HT1080 (cell line): ENCODE measurements around the gene TERF2IP. TPM values are rescaled to one million over a fixed set of nuclear protein-coding genes. Genes with fewer than 3 reads are reported as not detected.
A peak's percentile ranks its signal among the peaks of the same experiment; 100 is the strongest.

Experiments used
- DNase-seq: peaks from one replicate; pipeline ENCODE4 v3.0.0-alpha.2; 2015; ENCODE audit warnings: low read depth
- polyA plus RNA-seq, 2 experiments: library from polyadenylated mRNA; depleted of rRNA; stranded (reverse); fragments of >200 nt; gene quantifications; 2 replicates each; pipeline ENCODE4 v1.2.3, GENCODE V29; 2015
- total RNA-seq: library from RNA; depleted of rRNA; stranded (reverse); fragments of >200 nt; shearing (Covaris generic); gene quantifications from 2 replicates; pipeline ENCODE4 v1.2.3, GENCODE V29; 2014; rRNA removed

TERF2IP gene
- total RNA-seq: 38.6 and 46.8 TPM in 2 replicates
- polyA plus RNA-seq (2015; cell fraction: cytosol; rRNA removed): 61.6 and 67.9 TPM in 2 replicates
- 64.0 and 64.2 TPM in 2 replicates for polyA plus RNA-seq (2015; cell fraction: nucleus; rRNA removed)

- DNase-seq: peak; percentile 95
These were observed at the start of gene TERF2IP, which contains the start of gene KARS1 for GRCh38 chr16:75647492-75648264. Gene TERF2IP (plus strand): TSS chr16:75647773. CDS start chr16:75647883, 110 bp downstream. Gene KARS1 (minus strand): TSS chr16:75647665. CDS start chr16:75647639, 26 bp downstream.

- no peak for DNase-seq
These were observed 47.9 kb upstream of the TERF2IP start for GRCh38 chr16:75599452-75600277.

GRCh38 chr16:75603241-75603640 is 44.3 kb upstream of the TERF2IP start:
- no peak for DNase-seq

- no peak for DNase-seq
These were observed 41.1 kb upstream of the TERF2IP start for GRCh38 chr16:75606507-75606906.

GRCh38 chr16:75614066-75614897 is 33.3 kb upstream of the TERF2IP start:
- DNase-seq: peak; percentile 32

- no peak for DNase-seq
These were observed 32.0 kb upstream of the TERF2IP start for GRCh38 chr16:75615619-75616018.

DNA sequence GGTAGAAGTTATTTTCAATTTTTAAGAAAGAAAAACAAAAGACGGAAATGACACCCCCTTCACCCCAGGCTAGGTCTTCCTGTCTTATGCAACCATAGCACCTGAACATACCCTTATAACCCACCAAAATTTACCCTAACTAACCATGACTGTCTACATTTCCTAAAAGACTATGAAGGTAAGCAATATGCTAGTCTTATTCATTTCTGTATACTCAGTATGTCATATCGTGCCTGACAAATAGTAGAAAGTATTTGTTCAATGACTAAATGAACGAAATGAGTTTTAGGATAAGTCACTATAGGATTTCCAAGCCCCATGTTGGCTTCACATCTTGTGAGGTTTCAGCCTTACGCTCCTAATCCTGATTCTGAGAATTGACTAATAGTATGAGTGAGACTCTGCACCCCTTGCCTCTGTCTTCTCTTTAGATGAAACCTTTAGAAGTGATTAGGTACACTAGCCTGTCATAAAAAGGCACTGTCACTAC is 31.0 kb upstream of the TERF2IP start:
- DNase-seq: no peak

DNA sequence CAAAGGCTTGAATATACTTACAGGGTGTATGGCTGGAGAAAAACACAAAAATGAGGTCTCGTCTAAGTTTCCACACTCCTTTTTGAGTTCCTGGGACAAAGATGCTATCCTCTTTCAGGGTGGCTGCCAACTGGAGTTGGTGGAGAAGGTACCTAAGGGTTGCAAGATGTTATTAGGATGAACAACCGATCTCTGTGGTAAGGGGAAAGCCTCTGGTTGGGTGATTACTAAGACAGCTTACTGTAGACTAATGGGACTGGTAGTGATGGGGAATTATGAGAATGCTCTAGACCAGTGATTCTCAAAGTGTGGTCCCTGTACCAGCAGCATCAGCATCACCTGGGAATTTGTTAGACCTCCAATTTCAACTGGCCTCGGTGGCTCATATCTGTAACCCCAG is 30.5 kb upstream of the TERF2IP start:
- DNase-seq: no peak

DNA sequence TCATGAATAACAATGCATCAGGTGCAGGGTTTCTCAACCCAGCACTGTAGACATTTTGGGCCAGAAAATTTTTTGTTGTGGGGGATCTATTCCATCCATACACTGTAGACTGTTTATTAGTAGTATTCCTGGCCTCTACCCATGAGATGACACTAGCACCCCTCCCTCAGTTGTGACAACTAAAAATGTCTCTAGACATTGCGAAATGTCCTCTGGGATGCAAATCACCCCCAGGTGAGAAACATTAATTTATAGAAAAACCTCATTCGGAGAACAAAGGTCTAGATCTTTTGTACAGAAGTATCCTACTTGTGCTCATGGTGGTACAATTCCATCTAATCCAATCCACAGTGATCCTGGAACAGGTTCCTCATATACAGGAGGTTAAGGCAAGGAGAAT is 28.8 kb upstream of the TERF2IP start:
- DNase-seq: no peak

- no peak for DNase-seq
These were observed 27.0 kb upstream of the TERF2IP start for GRCh38 chr16:75620326-75621169.

DNA sequence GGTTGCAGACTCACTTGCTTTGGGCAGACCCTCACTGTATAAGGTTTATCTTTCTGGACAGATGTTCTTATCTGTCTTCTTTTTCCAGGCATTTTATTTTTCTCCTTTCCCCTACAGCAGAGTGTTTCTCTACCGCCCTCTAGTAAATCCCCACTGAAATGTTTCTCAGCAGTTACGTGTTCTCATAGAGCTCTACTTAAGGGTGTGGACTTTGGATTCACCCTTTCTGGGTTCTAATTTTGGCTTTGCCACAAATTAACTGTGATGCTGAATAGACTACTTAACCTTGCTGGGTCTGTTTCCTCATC is 26.4 kb upstream of the TERF2IP start:
- DNase-seq: peak; percentile 23

- DNase-seq: peak; percentile 98
These were observed 24.6 kb upstream of the TERF2IP start, which contains the start of gene ADAT1 for GRCh38 chr16:75622761-75623605. Gene ADAT1 (minus strand): TSS chr16:75623281. CDS start chr16:75620799, 2,482 bp downstream.

GRCh38 chr16:75624921-75625334 is 22.6 kb upstream of the TERF2IP start:
- peak; percentile 20 for DNase-seq

GRCh38 chr16:75626806-75627205 is 20.8 kb upstream of the TERF2IP start:
- no peak for DNase-seq

DNA sequence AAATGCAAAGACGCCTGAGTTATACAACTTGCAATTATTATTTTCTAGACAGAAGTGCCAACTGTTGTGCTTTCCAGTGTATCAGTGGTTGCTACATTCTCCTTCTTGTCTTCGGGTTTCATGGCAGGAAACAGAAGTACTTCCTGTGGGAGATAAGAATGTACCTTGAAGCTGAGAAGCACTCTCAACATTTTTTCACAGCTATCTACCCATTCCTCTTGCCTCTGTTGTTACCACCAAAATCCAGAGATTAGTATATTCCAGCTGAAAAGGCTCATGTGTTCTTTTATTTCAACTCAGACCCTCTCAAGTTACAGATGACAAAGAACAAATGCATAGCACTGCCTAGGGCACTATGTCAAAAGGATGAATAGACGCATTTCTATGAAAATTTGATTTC is 19.7 kb upstream of the TERF2IP start:
- DNase-seq: peak; percentile 13

DNA sequence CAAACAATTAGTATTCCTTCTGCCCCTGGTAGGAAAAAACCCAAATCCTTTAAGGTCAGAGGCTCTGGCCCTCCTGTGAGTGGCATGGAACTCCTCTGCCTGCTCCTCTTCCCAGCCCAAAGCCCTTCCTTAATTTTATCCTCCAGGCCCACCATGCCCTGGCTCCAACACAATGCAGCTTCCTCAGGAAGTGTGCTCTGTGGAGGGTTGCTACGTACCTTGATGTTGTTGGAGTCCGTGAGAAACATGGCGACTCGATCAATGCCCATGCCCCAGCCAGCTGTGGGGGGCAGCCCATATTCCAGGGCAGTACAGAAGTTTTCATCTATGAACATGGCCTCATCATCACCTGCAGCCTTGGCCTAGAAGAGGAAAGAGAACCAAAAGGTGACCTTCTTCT is 19.2 kb upstream of the TERF2IP start:
- no peak for DNase-seq

DNA sequence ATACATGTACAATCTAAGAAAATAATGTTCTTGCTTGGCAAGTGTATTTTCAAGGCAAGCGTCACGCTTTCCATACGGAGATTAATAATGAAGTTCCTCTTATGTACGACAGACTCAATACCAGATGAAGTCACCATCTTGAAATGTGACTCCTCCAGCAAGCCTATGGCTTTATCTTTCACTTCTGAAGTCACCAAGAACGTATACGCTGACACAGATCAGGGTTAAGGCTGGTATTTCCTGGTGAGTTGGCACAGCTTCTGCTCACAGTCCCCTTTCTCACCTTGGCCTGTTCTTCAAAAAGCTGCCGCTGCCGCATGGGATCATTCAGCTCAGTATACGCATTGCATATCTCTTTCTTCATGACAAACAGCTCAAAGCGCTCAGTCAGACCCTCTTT is 18.4 kb upstream of the TERF2IP start:
- DNase-seq: no peak

- no peak for DNase-seq
These were observed 17.5 kb upstream of the TERF2IP start for GRCh38 chr16:75630052-75630451.

- DNase-seq: no peak
These were observed 14.7 kb upstream of the TERF2IP start for GRCh38 chr16:75632857-75633256.
